CD14-positive monocyte (primary cell): ENCODE data around the gene CPA2. TPM values are rescaled to one million over a fixed set of nuclear protein-coding genes. Genes with fewer than 3 reads are reported as not detected.
"Not testable (repeated sequence)": the region's sequence is repeated elsewhere in the genome, so short reads cannot be mapped to it uniquely, and the experiment has no call there.

Source experiments
- DNase-seq, 3 donors: peaks; one replicate each; pipeline ENCODE4 v3.0.0-alpha.2; 2011 to 2022
- H2AFZ ChIP-seq: 2 replicates; pipeline ENCODE4 v1.6.0; 2012; ENCODE audit warnings: mild to moderate bottlenecking, low read depth, low read length, inconsistent platforms; ENCODE audit not compliant: insufficient read depth, poor library complexity, severe bottlenecking
- H3K27ac ChIP-seq, 2 donors: 1 replicate in 1 of 2; 2 replicates in 1 of 2; pipeline ENCODE4 v1.5.1; 2012 to 2013; ENCODE audit warnings: low read length in 2 of 2, control low read depth in 1 of 2, inconsistent platforms in 1 of 2, low read depth in 1 of 2, mild to moderate bottlenecking in 1 of 2
- H3K27me3 ChIP-seq, 2 donors: one replicate each; pipeline versions ENCODE4 v1.6.0 to v1.6.1; 2011 to 2013; ENCODE audit warnings: low read length in 2 of 2; ENCODE audit not compliant: control insufficient read depth in 2 of 2, insufficient read depth in 2 of 2
- H3K36me3 ChIP-seq, 2 donors: replicated peaks in 1 of 2; 1 replicate in 1 of 2; 2 replicates in 1 of 2; pipeline versions ENCODE4 v1.5.1 to v1.6.1; 2012 to 2013; ENCODE audit warnings: low read length in 2 of 2, control low read depth in 1 of 2, inconsistent platforms in 1 of 2, mild to moderate bottlenecking in 1 of 2; ENCODE audit not compliant: insufficient read depth in 2 of 2, control insufficient read depth in 1 of 2
- H3K4me1 ChIP-seq, 2 donors: 1 replicate in 1 of 2; 2 replicates in 1 of 2; pipeline versions ENCODE4 v1.5.1 to v1.6.1; 2012 to 2013; ENCODE audit warnings: low read length in 2 of 2, control low read depth in 1 of 2, inconsistent platforms in 1 of 2, mild to moderate bottlenecking in 1 of 2, moderate library complexity in 1 of 2; ENCODE audit not compliant: insufficient read depth in 2 of 2, control insufficient read depth in 1 of 2
- H3K4me2 ChIP-seq: replicated peaks from 2 replicates; pipeline ENCODE3; 2012; ENCODE audit warnings: low read length, moderate library complexity, mild to moderate bottlenecking; ENCODE audit not compliant: poor library complexity, severe bottlenecking; ENCODE audit errors: extremely low read depth
- H3K4me3 ChIP-seq, 3 experiments: fragments of 200-600 bp in 1 of 3; sonication (generic) in 1 of 3; replicated peaks in 1 of 3; 1 replicate in 2 of 3; 2 replicates in 1 of 3; pipeline ENCODE4 v1.5.1; 2011 to 2013; ENCODE audit warnings: low read length in 3 of 3, mild to moderate bottlenecking in 3 of 3, control low read depth in 2 of 3, low read depth in 2 of 3, inconsistent platforms in 1 of 3, moderate library complexity in 1 of 3
- H3K79me2 ChIP-seq: 2 replicates; pipeline ENCODE4 v1.6.0; 2012; ENCODE audit warnings: mild to moderate bottlenecking, control low read depth, inconsistent platforms, low read length, moderate library complexity; ENCODE audit not compliant: insufficient read depth
- H3K9ac ChIP-seq: 2 replicates; pipeline ENCODE4 v1.6.0; 2017; ENCODE audit warnings: low read length, mild to moderate bottlenecking; ENCODE audit not compliant: insufficient read depth, poor library complexity, severe bottlenecking
- H3K9me3 ChIP-seq, 2 donors: replicated peaks in 1 of 2; 1 replicate in 1 of 2; 2 replicates in 1 of 2; pipeline versions ENCODE4 v1.5.1 to v1.6.1; 2012 to 2013; ENCODE audit warnings: low read length in 2 of 2, control low read depth in 1 of 2; ENCODE audit not compliant: control insufficient read depth in 1 of 2, insufficient read depth in 1 of 2
- H4K20me1 ChIP-seq: 2 replicates; pipeline ENCODE4 v1.6.0; 2012; ENCODE audit warnings: mild to moderate bottlenecking, low read length, control low read depth, moderate library complexity; ENCODE audit not compliant: insufficient read depth
- H3K27ac Mint-ChIP-seq, 7 donors: one replicate each; pipeline ENCODE4 v1.8.0; 2020; ENCODE audit warnings: mild to moderate bottlenecking in 7 of 7, mixed read lengths in 7 of 7, moderate library complexity in 6 of 7, inconsistent platforms in 2 of 7
- H3K27me3 Mint-ChIP-seq, 3 donors: one replicate each; pipeline ENCODE4 v1.8.0; 2021 to 2022; ENCODE audit warnings: low read depth in 3 of 3, mild to moderate bottlenecking in 3 of 3, mixed read lengths in 3 of 3, moderate library complexity in 3 of 3, inconsistent platforms in 1 of 3
- H3K36me3 Mint-ChIP-seq, 2 donors: one replicate each; pipeline ENCODE4 v1.8.0; 2020; ENCODE audit warnings: mixed read lengths in 2 of 2, inconsistent platforms in 1 of 2, mild to moderate bottlenecking in 1 of 2
- H3K4me1 Mint-ChIP-seq: one replicate; pipeline ENCODE4 v1.8.0; 2020; ENCODE audit warnings: mild to moderate bottlenecking, mixed read lengths
- H3K4me3 Mint-ChIP-seq, 2 donors: one replicate each; pipeline ENCODE4 v1.8.0; 2020; ENCODE audit warnings: mild to moderate bottlenecking in 2 of 2, mixed read lengths in 2 of 2, moderate library complexity in 1 of 2
- H3K9me3 Mint-ChIP-seq, 7 donors: one replicate each; pipeline ENCODE4 v1.8.0; 2020 to 2022; ENCODE audit warnings: mixed read lengths in 7 of 7, mild to moderate bottlenecking in 6 of 7, moderate library complexity in 6 of 7, inconsistent platforms in 2 of 7
- CTCF ChIP-seq: fragments of 200-600 bp; IDR thresholded peaks from one replicate; pipeline ENCODE4 v1.8.0; 2022; ENCODE audit warnings: antibody characterized with exemption, mild to moderate bottlenecking
- WGBS: methylation state at CpG from one replicate; pipeline ENCODE4 v1.1.5; 2013; ENCODE audit warnings: missing lambda C conversion rate; ENCODE audit not compliant: insufficient coverage; 5-methylcytosine and 5-hydroxymethylcytosine counted together
- intact Hi-C, 2 donors: fragments of 100-400 bp; cut with micrococcal nuclease; formaldehyde crosslinking; loops; one replicate each; pipeline versions ENCODE4 v1.15.0 to v1.15.1; 2023
- polyA plus RNA-seq, 3 donors: library from polyadenylated mRNA; depleted of rRNA in 1 of 3; unstranded in 2 of 3; stranded (reverse) in 1 of 3; fragments of 300-500 nt in 2 of 3; fragments of >200 nt in 1 of 3; fragmentation: Illumina TruSeq in 2 of 3; gene quantifications; 1 replicate in 2 of 3; 2 replicates in 1 of 3; pipeline ENCODE4 v1.2.3, GENCODE V29; 2012 to 2021

Gene CPA2
- polyA plus RNA-seq, 3 donors: not detected

- WGBS: 78% methylated on average over 2 of the region's 7 CpGs
- H3K9me3 ChIP-seq: no peaks in the 10 kb centered on the region
- H3K27ac ChIP-seq: no peak overlapping the region
- H3K27me3 ChIP-seq: no peaks in the 10 kb centered on the region
- no peak overlapping the region for H3K27ac Mint-ChIP-seq
- H3K4me1 ChIP-seq: no peaks in the 10 kb centered on the region
- H3K4me3 ChIP-seq: no peak overlapping the region
- no peak for TF ChIP-seq CTCF
- H3K4me2 ChIP-seq: no peak overlapping the region
- H3K79me2 ChIP-seq: no peaks in the 10 kb centered on the region
- peak overlapping the region; percentile 8 for H2AFZ ChIP-seq
- H3K27me3 Mint-ChIP-seq: peaks cover 0 to 3% (median 1%) of the 10 kb centered on the region in 3 donors
- no peak overlapping the region for H3K4me3 Mint-ChIP-seq
- H3K36me3 Mint-ChIP-seq: no peaks in the 10 kb centered on the region
- no peaks in the 10 kb centered on the region for H3K4me1 Mint-ChIP-seq
- no peaks in the 10 kb centered on the region for H3K36me3 ChIP-seq
- intact Hi-C loops: no loop called here
- no peak overlapping the region for H3K9ac ChIP-seq
- H3K9me3 Mint-ChIP-seq: peaks cover under 1 to 13% (median 3%) of the 10 kb centered on the region in 7 donors
- no peaks in the 10 kb centered on the region for H4K20me1 ChIP-seq
- DNase-seq: no peak
Observed at GRCh38 chr7:130228840-130229502, 37.7 kb upstream of the CPA2 start.

DNA sequence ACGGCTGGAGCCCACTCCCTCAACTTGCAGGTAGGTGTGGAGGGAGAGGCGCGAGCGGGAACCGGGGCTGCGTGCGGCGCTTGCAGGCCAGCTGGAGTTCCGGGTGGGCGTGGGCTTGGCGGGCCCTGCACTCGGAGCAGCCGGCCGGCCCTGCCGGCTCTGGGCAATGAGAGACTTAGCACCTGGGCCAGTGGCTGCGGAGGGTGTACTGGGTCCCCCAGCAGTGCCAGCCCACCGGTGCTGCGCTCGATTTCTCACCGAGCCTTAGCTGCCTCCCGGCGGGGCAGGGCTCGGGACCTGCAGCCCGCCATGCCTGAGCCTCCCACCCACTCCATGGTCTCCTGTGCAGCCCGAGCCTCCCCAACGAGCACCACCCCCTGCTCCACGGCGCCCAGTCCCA lies 36.7 kb upstream of the CPA2 start:
- H3K4me1 Mint-ChIP-seq, H2AFZ ChIP-seq, H3K4me3 Mint-ChIP-seq, H3K27ac Mint-ChIP-seq, H3K27me3 ChIP-seq, DNase-seq, H3K79me2 ChIP-seq, H3K4me2 ChIP-seq, H3K36me3 ChIP-seq, H3K36me3 Mint-ChIP-seq, intact Hi-C loops, H3K4me3 ChIP-seq, H3K9me3 ChIP-seq, H3K9ac ChIP-seq, H4K20me1 ChIP-seq, H3K27ac ChIP-seq, H3K27me3 Mint-ChIP-seq, H3K4me1 ChIP-seq: not testable (repeated sequence)
- WGBS: 100% methylated on average over 2 of the region's 28 CpGs
- H3K9me3 Mint-ChIP-seq: peaks cover 0 to 12% (median 2%) of the 10 kb centered on the region in 7 donors
